Fibroblast of mammary gland (primary cell): Measurements from ENCODE around the gene LRIG1.

Experiments
- DNase-seq: peaks from one replicate; pipeline ENCODE4 v3.0.0-alpha.2; 2010; ENCODE audit warnings: low read depth
- H3K4me3 ChIP-seq: 2 replicates; pipeline ENCODE4 v1.5.1; 2011; ENCODE audit warnings: low read depth, mild to moderate bottlenecking, low read length, moderate library complexity; ENCODE audit not compliant: control insufficient read depth
- TF ChIP-seq, protein P1 (sequence below): conservative IDR thresholded peaks from 2 replicates; pipeline ENCODE4 v1.5.1; 2011; ENCODE audit warnings: low read depth, low read length, inconsistent platforms; ENCODE audit not compliant: control insufficient read depth, insufficient read depth

LRIG1 gene

GRCh38 chr3:66520724-66521123 lies 19.9 kb upstream of the LRIG1 start:
- DNase-seq, result peak; percentile 15
- no peak overlapping the region for H3K4me3 ChIP-seq
- TF ChIP-seq, protein P1, sequence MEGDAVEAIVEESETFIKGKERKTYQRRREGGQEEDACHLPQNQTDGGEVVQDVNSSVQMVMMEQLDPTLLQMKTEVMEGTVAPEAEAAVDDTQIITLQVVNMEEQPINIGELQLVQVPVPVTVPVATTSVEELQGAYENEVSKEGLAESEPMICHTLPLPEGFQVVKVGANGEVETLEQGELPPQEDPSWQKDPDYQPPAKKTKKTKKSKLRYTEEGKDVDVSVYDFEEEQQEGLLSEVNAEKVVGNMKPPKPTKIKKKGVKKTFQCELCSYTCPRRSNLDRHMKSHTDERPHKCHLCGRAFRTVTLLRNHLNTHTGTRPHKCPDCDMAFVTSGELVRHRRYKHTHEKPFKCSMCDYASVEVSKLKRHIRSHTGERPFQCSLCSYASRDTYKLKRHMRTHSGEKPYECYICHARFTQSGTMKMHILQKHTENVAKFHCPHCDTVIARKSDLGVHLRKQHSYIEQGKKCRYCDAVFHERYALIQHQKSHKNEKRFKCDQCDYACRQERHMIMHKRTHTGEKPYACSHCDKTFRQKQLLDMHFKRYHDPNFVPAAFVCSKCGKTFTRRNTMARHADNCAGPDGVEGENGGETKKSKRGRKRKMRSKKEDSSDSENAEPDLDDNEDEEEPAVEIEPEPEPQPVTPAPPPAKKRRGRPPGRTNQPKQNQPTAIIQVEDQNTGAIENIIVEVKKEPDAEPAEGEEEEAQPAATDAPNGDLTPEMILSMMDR, result no peak

- DNase-seq, result no peak
- TF ChIP-seq, protein P1, result no peak
- no peak overlapping the region for H3K4me3 ChIP-seq
These were observed 17.8 kb upstream of the LRIG1 start for GRCh38 chr3:66518644-66519043.

DNA sequence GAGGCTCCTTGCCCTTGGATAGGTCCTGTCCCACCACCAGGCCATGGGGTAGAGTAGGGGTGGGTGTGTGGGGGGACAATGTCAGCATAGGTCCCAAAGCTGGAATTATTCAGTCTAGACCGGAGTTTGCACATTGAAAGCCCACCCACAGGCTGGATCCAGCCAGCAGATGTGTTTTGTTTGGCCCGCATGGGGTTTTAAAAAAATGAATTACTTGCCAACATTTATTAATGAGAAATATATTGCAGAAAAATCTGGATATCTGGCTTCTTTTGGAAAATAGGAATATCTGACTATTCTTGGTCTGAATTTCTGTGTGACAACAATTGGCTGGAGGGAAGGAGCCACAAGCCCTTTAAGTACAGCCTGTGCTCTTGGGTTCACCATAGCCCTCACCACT lies 17.3 kb upstream of the LRIG1 start:
- DNase-seq, result no peak
- H3K4me3 ChIP-seq, result no peak overlapping the region
- TF ChIP-seq, protein P1, result no peak

DNA sequence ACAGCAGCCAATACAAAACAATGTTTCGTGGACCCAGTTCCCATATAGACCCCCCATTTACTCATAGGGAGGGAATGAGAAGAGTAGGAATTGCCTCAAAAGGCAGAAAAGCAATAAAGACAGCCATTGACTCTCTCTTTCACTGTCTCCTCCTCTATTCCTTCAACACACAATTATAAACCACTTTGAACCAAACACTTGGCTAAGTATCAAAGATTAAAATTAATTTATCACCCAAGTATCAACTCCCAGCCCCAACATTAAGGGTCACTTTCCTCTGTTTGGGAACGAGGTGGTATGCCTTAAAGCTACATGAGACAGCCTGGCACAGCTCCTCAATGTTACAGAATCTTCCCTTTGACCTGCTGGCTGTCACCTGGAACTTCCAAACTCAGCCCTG lies 16.4 kb upstream of the LRIG1 start:
- no peak overlapping the region for H3K4me3 ChIP-seq
- TF ChIP-seq, protein P1, result no peak
- no peak for DNase-seq

GRCh38 chr3:66508461-66508860 lies 7.6 kb upstream of the LRIG1 start:
- no peak for DNase-seq
- TF ChIP-seq, protein P1, result no peak
- H3K4me3 ChIP-seq, result no peak overlapping the region

DNA sequence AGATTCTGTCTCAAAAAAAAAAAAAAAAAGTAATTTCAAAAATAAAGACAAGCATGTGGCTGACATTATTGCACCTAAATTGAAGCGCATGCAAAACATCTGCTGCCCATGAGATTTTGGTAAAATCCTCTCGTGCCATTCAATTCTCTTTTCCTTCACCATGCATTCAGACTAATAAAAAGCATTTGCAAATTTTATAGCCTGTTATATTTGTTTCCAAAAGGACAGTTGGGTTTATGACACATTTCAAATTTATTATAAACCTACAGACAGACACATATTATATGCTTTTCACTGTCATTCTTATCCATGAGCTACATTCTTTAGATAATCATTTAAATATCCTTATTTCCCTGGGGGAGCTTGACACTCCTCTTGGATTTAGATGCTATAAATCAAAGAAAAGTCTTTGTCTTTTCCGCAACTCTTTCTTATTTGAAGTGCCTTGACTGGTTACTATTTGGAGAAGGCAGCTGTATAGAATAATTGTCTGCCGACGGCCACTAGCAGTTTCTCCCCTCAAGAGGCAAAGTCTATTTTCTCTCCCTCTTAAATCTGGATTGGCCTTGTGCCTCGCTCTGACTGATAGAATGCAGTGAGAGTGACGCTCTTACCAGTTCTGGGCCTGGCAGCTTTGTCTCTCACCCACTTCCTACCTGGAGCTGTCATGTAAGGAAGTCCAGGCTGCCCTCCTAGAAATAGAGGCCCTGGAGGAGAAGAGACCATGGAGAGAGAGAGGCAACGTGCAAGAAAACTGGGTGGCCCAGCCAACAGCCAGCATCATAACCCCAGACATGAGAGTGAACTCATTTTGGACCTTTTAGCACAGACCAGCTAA lies 6.8 kb upstream of the LRIG1 start:
- no peak for DNase-seq
- no peak overlapping the region for H3K4me3 ChIP-seq
- TF ChIP-seq, protein P1, result no peak

DNA sequence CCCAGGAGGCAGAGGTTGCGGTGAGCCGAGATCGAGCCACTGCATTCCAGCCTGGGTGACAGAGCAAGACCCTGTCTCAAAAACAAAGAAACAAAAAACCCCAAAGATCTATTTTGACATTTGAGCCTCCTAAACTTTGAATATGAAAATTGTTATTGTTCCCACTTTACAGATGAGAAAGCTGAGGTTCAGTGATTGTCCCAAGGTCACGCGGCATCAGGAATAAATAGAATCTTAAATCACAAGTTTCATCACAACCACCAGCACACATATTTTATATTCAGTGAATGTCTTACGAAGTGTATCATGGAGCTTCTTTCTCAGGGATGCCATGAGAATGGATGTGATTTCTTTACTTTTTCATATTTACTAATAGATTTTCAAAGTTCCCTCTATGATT lies 5.3 kb upstream of the LRIG1 start:
- TF ChIP-seq, protein P1, result no peak
- no peak for DNase-seq
- no peak overlapping the region for H3K4me3 ChIP-seq
